ENCODE measurements around the gene NPPA.
A peak's percentile ranks its signal among the peaks of the same experiment; 100 is the strongest.
"Not testable (repeated sequence)": the region's sequence is repeated elsewhere in the genome, so short reads cannot be mapped to it uniquely, and the experiment has no call there.

NPPA gene

DNA sequence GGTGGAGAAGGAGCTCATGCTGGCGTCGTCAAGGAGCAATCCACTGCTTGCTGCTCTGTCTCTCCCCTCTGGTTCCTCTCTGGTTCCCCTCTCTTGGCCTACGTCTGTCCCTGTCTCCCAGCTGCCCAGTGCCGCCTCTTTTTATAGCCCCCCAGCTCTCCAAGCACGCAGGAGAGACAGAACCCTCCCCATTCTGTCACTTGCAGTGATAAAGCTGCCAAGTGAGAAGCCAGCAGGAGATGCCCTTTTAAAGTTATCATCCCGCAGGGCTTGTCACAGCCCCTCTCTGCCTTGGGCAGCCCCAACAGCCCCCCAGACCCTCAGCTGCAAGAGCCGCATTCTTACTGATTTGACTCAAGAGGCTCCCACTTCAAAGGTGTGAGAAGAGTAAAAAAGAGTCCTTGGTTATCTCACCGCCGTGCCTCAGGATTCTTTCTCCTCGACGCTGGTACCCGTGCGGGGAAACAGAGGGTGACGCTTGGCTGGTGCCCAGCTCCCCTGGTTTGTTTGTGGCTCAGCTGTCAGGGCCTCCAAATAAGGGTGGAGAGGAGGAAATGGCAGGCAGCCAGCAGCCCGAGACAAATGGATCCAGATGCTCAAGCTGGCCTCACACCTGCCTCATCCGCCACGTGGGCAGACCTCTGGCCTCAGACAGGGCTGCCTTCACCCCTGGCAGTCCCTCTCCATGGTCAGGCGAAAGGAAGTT is at the start of gene NPPA:
NPPA (minus strand) TSS at position 117 of the 706 bp plus-strand sequence; CDS start at position 18, 99 bp downstream.
- no peak for DNase-seq

DNA sequence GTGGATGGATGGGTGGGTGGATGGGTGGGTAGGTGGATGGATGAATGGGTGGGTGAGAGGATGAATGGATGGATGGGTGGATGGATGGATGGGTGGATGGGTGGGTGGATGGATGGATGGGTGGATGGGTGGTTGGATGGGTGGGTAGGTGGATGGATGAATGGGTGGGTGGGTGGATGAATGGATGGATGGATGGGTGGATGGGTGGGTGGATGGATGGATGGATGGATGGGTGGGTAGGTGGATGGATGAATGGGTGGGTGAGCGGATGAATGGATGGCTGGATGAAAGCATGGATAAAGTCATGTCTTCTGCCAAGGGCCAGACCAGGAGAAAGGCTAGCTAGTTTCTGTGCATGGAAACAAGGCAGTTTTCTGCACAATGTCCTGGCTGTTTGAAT is 46.9 kb upstream of the NPPA start:
- not testable (repeated sequence) for DNase-seq

DNA sequence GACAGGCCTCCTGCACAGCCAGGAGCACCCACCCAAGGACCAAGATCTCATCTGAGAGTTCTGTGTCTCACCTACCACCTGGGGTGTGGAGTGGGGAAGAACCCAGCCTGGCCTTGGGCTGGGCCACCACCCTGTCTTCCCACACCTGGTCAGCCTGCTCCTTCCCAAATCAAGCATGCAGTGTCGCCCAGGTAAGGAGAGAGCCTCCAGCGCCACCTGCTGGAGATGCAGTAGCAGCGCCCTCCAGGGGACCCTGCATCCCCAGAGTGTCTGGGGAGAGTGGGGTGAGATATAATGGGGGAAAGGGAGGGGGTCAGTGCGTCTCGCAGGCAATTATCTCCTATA is 46.3 kb upstream of the NPPA start:
- peak; percentile 78 for DNase-seq

- DNase-seq: no peak
These were observed 44.0 kb upstream of the NPPA start for GRCh38 chr1:11891433-11892186.

GRCh38 chr1:11888877-11889208 is 41.3 kb upstream of the NPPA start:
- DNase-seq: no peak

GRCh38 chr1:11888206-11888876 is 40.8 kb upstream of the NPPA start:
- DNase-seq: no peak

- no peak for DNase-seq
These were observed 40.1 kb upstream of the NPPA start for GRCh38 chr1:11887666-11888007.

GRCh38 chr1:11886986-11887665 is 39.5 kb upstream of the NPPA start:
- DNase-seq: no peak

DNA sequence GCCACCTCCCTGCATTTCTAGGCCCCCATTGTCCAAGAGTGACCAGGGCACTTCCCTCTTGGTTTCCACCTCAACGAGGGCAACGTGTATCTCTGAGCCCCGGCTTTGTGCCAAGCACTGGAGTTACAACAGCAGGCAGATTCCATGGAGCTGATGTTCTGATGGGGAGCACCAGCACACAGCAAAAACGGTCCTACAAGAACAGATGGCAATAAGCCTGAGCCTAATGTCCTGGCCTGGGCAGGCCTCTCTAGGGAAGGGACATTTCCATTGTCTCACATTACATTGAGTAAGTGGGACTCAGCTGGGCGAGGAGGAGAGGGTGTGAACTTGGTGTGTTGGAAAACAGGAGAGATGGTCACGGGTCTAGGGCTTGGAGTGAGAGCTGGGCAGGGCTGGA is 38.3 kb upstream of the NPPA start:
- no peak for DNase-seq

- DNase-seq: no peak
These were observed 35.4 kb upstream of the NPPA start for GRCh38 chr1:11882814-11883538.

DNA sequence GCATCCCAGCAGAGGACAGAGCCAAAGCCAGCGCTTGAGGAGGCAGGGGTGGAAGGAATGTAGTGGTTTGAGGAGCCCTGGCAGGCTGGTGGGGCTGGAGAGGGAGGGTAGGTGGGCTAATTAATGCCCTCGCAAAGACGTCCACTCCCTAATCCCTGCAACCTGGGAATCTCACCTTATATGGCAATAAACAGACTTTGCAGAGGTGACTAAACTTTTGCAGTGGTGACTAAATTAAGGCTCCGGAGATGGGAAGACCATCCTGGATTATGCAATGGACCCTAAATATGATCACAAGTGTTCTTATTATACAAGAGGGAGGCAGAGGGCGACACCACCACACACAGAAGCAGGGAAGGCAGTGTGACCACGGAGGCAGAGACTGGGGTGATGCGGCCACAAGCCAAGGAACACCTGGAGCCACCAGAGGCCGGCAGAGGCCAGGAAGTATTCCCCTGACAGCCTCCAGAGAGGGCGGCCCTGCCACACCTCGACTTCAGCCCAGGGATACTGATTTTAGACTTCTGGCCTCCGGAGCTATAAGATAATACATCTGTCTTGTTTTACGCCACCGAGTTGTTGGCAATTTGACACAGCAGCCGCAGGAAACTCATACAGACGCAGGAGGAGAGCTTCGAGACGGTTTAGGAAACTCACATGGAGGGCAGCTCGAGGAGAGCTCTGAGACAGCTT is 34.3 kb upstream of the NPPA start:
- DNase-seq: no peak

DNA sequence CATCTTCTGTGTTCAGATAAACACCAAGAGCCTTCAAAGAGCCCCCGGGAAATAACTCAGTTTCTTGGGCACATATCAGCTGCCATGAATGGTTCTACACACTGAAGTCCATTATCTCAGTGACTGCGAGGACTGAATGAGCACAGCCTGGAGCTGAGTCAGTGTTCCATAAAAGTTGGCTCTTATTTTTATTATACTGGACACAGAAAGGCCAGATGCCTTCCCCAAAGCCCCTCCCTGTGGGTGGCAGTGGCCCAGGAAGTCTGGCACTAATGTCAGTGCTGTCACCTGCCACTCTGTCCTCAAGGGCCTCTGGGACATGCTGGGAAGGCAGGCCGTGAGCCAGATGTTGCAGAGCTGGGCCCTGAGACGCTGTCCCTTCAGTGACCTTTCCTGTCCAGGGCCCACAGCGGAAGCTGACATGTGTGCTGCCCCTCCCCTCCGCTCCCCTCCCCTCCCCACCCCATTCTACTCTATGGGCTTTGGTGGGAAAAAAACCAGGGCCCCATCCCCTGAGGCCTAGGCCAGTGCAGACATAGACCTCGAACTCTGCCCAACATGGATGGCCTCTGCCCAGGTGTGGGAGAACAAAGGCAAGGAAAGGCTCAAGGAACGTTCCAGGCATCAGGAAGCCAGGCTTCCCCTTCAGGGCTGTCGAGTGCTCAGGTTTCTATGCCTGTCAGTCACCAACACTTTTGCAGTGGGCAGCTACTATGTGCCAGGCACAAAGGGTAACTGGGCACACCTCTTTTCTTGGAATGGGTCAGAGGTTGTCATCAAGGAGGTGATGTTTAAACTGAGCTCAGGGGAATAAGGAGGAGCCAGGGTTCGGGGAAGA is 33.5 kb upstream of the NPPA start:
- no peak for DNase-seq

DNA sequence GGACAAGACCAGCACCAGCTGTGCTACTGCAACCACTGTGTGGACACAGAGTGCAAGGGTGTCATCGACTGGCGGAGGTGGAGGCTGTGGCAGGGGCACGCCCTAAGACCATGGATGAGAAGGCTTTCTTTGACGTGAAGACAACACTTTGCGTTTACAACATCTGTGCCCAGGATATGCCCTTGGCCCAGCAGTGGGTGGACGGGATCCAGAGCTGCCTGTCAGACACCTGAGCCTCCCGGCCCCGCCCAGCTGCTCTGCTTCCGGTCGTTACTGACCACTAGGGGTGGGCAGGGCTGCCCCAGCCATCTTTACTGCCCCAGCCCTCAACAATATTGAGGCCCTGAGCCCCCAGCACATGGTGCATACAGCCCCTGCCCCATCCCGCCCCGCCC is 32.6 kb upstream of the NPPA start:
- DNase-seq: no peak

DNA sequence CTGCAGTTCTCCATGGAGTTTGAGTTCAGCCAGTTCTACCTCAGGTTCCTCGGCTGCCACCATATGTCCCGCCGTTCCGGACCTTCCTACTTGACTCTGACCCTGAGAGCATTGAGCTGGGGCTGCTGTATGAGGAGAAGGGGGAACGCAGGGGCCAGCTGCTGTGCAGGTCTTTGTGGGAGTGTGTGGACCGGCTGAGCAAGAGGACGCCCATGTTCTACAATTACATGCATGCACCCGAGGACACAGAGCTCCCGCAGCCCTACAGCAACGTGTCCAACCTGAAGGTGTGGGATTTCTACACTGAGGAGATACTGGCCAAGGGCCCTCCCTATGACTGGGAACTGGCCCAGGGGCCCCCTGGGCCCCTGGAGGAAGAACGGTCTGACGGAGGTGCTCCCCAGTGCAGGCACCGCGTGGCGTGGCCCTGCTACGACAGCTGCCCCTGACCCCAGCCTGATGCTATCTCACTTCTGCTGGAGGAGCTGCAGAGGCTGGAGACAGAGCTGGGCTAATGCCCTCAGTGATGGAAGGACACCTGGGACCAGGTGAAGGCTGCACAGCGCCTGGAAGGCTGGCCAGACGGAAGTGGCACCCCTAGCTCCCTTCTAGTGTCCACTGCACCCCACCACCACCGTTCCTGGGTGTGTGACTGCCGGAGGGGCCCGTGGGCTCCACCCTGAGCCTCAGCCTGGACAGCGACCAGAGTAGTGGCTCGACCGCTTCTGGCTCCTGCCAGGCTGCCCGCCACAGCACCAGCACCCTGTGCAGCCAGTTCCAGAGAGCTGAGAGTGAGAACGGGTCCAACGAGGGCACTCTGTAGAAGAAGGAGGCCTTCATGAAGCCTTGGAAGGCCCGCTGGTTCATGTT is 32.0 kb upstream of the NPPA start:
- no peak for DNase-seq

GRCh38 chr1:11878891-11879190 is 31.3 kb upstream of the NPPA start:
- no peak for DNase-seq

DNA sequence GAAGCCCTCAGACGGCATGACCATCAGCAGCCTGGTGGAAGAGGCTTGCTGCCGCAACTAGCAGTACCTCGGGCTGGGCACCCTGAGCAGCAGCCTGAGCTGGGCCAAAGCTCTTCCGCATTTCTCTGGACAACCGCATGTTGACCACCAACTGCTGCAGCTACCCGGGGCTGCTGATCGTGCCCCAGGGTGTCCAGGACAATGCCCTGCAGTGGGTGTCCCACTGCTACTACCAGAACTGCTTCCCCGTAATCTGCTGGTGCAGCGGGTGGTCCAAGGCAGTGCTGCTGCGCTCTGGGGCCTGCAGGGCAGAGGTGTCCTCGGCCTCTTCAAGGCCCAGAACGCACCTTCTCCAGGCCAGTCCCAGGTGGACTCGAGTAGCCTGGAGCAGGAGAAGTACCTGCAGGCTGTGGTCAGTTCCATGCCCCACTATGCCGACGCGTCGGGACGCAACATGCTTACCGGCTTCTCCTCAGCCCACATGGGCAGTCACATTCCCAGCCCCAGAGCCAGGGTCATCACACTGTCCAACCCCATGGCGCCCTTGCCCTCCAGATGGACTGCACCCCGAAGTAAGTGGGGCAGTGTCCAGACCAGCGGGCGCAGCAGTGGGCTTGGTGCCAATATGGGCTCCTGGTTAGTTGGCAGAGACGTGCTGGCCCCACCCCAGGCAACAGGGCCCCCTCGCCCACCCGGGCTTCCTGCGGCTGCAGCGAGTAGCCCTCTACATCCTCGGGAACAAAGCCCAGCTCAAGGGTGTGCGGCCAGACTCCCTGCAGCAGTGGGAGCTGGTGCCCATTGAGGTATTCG is 30.7 kb upstream of the NPPA start:
- DNase-seq: no peak

DNA sequence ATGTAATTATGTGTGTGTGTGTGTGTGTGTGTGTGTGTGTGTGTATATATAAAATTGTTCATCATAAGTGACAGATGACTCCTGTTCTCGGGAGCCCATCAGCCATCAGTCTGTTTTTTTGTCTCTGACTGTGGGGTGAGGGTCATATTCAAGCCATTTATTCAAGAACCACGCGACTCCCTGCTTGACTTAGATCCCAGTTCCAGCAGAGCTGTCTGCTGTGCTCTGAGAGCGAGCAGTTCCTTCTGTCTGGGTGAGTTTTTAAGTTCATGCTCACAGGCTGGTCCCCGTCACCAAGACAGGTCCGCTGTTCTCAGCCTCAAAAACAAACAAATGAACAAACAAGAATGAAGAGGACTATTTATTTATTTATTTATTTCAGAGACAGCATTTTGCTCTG is 29.5 kb upstream of the NPPA start:
- no peak for DNase-seq

- DNase-seq: no peak
These were observed 27.5 kb upstream of the NPPA start for GRCh38 chr1:11875094-11875493.

GRCh38 chr1:11874624-11875023 is 27.0 kb upstream of the NPPA start:
- DNase-seq: no peak

DNA sequence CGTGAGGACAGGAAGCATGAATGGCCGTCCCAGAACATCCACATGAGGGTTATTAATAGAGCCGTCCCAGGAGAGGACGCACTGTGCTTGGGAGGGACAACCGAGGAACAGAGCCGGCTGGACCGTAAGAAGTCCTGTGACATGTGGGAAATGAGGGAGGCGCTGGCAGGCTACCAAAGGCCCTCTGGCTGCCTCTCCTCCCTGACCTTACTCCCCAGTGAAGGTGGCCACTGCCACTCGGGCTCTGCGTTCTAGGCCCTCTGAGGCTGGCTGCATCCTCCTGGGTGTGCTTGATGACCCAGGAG is 26.6 kb upstream of the NPPA start:
- no peak for DNase-seq

Measured in activated CD4-positive, CD25-positive, alpha-beta regulatory T cell treated with anti-CD3 and anti-CD28 coated beads, Interleukin-2, amount 50 U/mL, for 72 hours (primary cell).